ENCODE data around the gene NPTN.
"Not testable (repeated sequence)": the region's sequence is repeated elsewhere in the genome, so short reads cannot be mapped to it uniquely, and the experiment has no call there.

Gene NPTN

GRCh38 chr15:73677146-73677607, 44.0 kb upstream of the NPTN start:
- H3K9me3 ChIP-seq (ENCODE audit: control insufficient read depth in 5 of 5, low read length in 5 of 5) = no peaks in the 10 kb centered on the region
- H3K36me3 ChIP-seq (ENCODE audit: control insufficient read depth in 5 of 5, insufficient read depth in 5 of 5, low read length in 5 of 5) = no peaks in the 10 kb centered on the region
- H3K27ac ChIP-seq (ENCODE audit: low read depth, low read length) = no peak overlapping the region

DNA sequence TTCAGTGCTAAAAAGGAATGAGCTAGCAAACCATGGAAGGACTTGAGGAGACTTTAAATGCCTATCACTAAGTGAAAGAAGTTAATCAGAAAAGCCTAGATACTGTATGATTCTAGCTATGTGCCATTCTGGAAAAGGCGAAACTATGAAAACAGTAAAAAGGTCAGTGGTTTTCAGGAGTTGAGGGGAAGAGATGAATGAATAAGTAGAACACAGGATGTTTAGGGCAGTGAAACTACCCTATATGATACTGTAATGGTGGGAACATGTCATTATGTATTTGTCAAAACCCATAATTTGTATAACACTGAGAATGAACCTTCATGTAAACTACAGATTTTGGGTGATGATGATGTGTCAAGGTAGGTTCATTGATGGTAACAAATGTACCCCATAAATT, 41.4 kb upstream of the NPTN start:
- peaks cover 2 to 11% (median 4%) of the 10 kb centered on the region in 5 donors for H3K4me1 ChIP-seq (ENCODE audit: control insufficient read depth in 5 of 5, insufficient read depth in 5 of 5, low read length in 5 of 5)
- no peak overlapping the region for H3K9ac ChIP-seq (ENCODE audit: low read length in 5 of 5)
- H3K4me3 ChIP-seq (ENCODE audit: low read depth in 1 of 5, low read length in 5 of 5) = no peak overlapping the region
- no peak overlapping the region for H3K27ac ChIP-seq (ENCODE audit: low read depth, low read length)
- peaks cover 8 to 19% (median 11%) of the 10 kb centered on the region in 5 donors for H3K27me3 ChIP-seq (ENCODE audit: control insufficient read depth in 5 of 5, insufficient read depth in 4 of 5, low read length in 5 of 5)
- H3K36me3 ChIP-seq (ENCODE audit: control insufficient read depth in 5 of 5, insufficient read depth in 5 of 5, low read length in 5 of 5) = no peaks in the 10 kb centered on the region
- no peaks in the 10 kb centered on the region for H3K9me3 ChIP-seq (ENCODE audit: control insufficient read depth in 5 of 5, low read length in 5 of 5)

More at GRCh38 chr15:73677146-73677607, 44.0 kb upstream of the NPTN start:
- Histone ChIP-seq H3K4me3 (ENCODE audit: low read depth in 1 of 5, low read length in 5 of 5) (no peak overlapping the region), H3K27me3 (ENCODE audit: control insufficient read depth in 5 of 5, insufficient read depth in 4 of 5, low read length in 5 of 5) (peaks cover 0 to 9% (median 4%) of the 10 kb centered on the region in 5 donors), H3K4me1 (ENCODE audit: control insufficient read depth in 5 of 5, insufficient read depth in 5 of 5, low read length in 5 of 5) (peaks cover 2 to 18% (median 10%) of the 10 kb centered on the region in 5 donors), H3K9ac (ENCODE audit: low read length in 5 of 5) (no peak overlapping the region)

DNA sequence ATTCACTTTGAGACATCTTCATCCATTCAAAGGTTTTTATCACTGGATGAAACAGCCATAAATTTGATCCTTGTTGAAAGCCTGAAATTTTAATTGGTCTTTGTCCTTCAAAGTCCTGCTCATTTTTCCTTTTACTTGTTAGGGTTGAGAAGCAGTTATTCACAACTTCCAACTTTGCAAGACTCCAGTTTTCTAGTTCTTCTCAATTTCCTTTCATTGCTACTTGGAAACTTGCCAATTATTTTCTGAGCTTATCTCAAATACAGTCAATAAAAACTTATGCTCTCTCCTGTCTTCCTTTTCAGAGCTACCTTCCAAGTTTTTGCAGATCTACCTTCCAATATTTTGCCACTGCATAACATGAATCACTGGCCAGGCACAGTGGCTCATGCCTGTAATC, 27.3 kb upstream of the NPTN start:
- H3K9ac ChIP-seq (ENCODE audit: low read length in 5 of 5) = no peak overlapping the region
- no peak overlapping the region for H3K4me3 ChIP-seq (ENCODE audit: low read depth in 1 of 5, low read length in 5 of 5)
- no peaks in the 10 kb centered on the region for H3K27me3 ChIP-seq (ENCODE audit: control insufficient read depth in 5 of 5, insufficient read depth in 4 of 5, low read length in 5 of 5)

GRCh38 chr15:73658645-73659044, 25.5 kb upstream of the NPTN start:
- Histone ChIP-seq H3K27me3 (ENCODE audit: control insufficient read depth in 5 of 5, insufficient read depth in 4 of 5, low read length in 5 of 5) (no peaks in the 10 kb centered on the region), H3K36me3 (ENCODE audit: control insufficient read depth in 5 of 5, insufficient read depth in 5 of 5, low read length in 5 of 5) (no peaks in the 10 kb centered on the region), H3K4me3 (ENCODE audit: low read depth in 1 of 5, low read length in 5 of 5) (no peak overlapping the region), H3K27ac (ENCODE audit: low read depth, low read length) (no peak overlapping the region), H3K9me3 (ENCODE audit: control insufficient read depth in 5 of 5, low read length in 5 of 5) (peaks cover 0 to 6% (median 4%) of the 10 kb centered on the region in 5 donors), H3K9ac (ENCODE audit: low read length in 5 of 5) (no peak overlapping the region), H3K4me1 (ENCODE audit: control insufficient read depth in 5 of 5, insufficient read depth in 5 of 5, low read length in 5 of 5) (no peaks in the 10 kb centered on the region)

More for the DNA sequence above, 27.3 kb upstream of the NPTN start:
- no peak overlapping the region for H3K27ac ChIP-seq (ENCODE audit: low read depth, low read length)
- H3K4me1 ChIP-seq (ENCODE audit: control insufficient read depth in 5 of 5, insufficient read depth in 5 of 5, low read length in 5 of 5) = no peaks in the 10 kb centered on the region
- H3K9me3 ChIP-seq (ENCODE audit: control insufficient read depth in 5 of 5, low read length in 5 of 5) = peaks cover 0 to 6% (median 4%) of the 10 kb centered on the region in 5 donors
- H3K36me3 ChIP-seq (ENCODE audit: control insufficient read depth in 5 of 5, insufficient read depth in 5 of 5, low read length in 5 of 5) = no peaks in the 10 kb centered on the region

- Histone ChIP-seq H3K9ac (ENCODE audit: low read length in 5 of 5) (no peak overlapping the region), H3K9me3 (ENCODE audit: control insufficient read depth in 5 of 5, low read length in 5 of 5) (peaks cover 0 to 3% (median 0%) of the 10 kb centered on the region in 5 donors), H3K27me3 (ENCODE audit: control insufficient read depth in 5 of 5, insufficient read depth in 4 of 5, low read length in 5 of 5) (no peaks in the 10 kb centered on the region), H3K27ac (ENCODE audit: low read depth, low read length) (no peak overlapping the region), H3K36me3 (ENCODE audit: control insufficient read depth in 5 of 5, insufficient read depth in 5 of 5, low read length in 5 of 5) (no peaks in the 10 kb centered on the region), H3K4me1 (ENCODE audit: control insufficient read depth in 5 of 5, insufficient read depth in 5 of 5, low read length in 5 of 5) (peaks cover 0 to 4% (median 2%) of the 10 kb centered on the region in 5 donors), H3K4me3 (ENCODE audit: low read depth in 1 of 5, low read length in 5 of 5) (no peak overlapping the region)
Observed at GRCh38 chr15:73655724-73656123, 22.5 kb upstream of the NPTN start.

DNA sequence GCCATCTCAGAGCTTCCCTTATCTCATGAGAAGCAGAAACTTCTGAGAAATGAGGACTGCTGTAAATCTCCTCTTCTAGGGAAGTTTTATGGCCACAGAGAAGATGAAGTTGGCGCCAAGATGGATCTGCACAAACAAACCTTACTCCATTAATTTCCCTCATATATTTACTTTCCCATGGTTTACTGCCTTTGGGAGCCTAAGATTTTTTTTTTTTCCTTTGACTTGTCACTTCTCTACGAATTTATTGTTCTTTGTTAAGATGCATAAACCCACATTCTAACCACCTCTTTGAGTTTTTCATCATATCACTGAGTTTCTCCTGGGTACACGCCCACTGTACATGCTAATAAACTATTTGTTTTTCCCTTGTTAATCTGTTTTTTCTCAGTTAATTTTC, 21.5 kb upstream of the NPTN start:
- H3K36me3 ChIP-seq (ENCODE audit: control insufficient read depth in 5 of 5, insufficient read depth in 5 of 5, low read length in 5 of 5) = no peaks in the 10 kb centered on the region
- H3K9me3 ChIP-seq (ENCODE audit: control insufficient read depth in 5 of 5, low read length in 5 of 5) = peaks cover 0 to 3% (median 0%) of the 10 kb centered on the region in 5 donors
- no peak overlapping the region for H3K9ac ChIP-seq (ENCODE audit: low read length in 5 of 5)
- H3K4me3 ChIP-seq (ENCODE audit: low read depth in 1 of 5, low read length in 5 of 5) = no peak overlapping the region
- H3K4me1 ChIP-seq (ENCODE audit: control insufficient read depth in 5 of 5, insufficient read depth in 5 of 5, low read length in 5 of 5) = peaks cover 0 to 4% (median 2%) of the 10 kb centered on the region in 5 donors
- H3K27ac ChIP-seq (ENCODE audit: low read depth, low read length) = no peak overlapping the region
- H3K27me3 ChIP-seq (ENCODE audit: control insufficient read depth in 5 of 5, insufficient read depth in 4 of 5, low read length in 5 of 5) = no peaks in the 10 kb centered on the region

DNA sequence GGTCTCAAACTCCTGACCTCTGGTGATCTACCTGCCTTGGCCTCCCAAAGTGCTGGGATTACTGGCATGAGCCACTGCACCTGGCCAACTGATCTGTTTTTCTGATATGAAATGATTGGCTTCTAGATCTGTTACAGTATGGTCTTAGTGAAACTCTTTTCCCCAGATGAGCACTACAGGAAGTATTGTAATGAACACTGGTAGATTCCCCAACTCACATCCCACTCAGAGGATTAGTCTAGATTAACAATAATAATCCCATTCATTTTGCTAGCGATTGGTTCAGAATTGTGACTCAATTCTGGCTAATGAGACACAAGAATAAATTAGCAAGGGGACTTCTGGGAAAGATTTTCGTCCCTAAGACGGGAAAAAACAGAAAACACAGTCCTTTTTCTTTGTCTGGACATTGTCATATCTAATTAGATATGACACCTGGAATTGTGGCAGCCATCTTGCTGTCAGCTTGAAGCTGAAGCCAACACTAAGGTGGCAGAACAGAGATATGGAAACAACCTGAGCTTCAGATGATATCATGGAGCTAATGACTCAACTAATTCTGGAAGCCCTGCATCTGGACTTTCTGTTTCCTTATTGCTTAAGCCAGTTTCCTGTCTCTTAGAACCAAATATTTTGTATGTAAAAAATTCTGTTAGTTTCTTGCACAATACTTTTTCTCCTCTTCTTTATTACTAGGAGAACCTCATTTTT, 17.4 kb upstream of the NPTN start:
- Histone ChIP-seq H3K27ac (ENCODE audit: low read depth, low read length) (no peak overlapping the region), H3K9ac (ENCODE audit: low read length in 5 of 5) (no peak overlapping the region), H3K4me3 (ENCODE audit: low read depth in 1 of 5, low read length in 5 of 5) (no peak overlapping the region), H3K9me3 (ENCODE audit: control insufficient read depth in 5 of 5, low read length in 5 of 5) (peaks cover 0 to 3% (median 0%) of the 10 kb centered on the region in 5 donors), H3K27me3 (ENCODE audit: control insufficient read depth in 5 of 5, insufficient read depth in 4 of 5, low read length in 5 of 5) (peaks cover 0 to 6% (median 4%) of the 10 kb centered on the region in 5 donors), H3K36me3 (ENCODE audit: control insufficient read depth in 5 of 5, insufficient read depth in 5 of 5, low read length in 5 of 5) (no peaks in the 10 kb centered on the region), H3K4me1 (ENCODE audit: control insufficient read depth in 5 of 5, insufficient read depth in 5 of 5, low read length in 5 of 5) (peaks cover 0 to 4% (median 2%) of the 10 kb centered on the region in 5 donors)

DNA sequence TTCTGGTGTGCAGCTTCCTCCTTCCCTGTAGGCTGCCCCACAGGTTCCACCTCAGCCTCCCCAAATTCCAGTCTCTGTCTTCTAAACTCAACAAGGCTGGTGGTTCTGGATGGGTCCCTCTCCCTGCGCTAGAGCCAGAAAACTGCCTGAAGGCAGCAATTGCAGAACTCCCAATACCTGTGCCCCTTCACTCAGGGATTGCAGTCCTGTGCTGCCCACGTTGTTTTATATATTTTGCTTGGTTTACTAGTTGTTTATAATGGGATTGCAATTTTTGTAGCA, 14.8 kb upstream of the NPTN start:
- Histone ChIP-seq H3K27me3 (ENCODE audit: control insufficient read depth in 5 of 5, insufficient read depth in 4 of 5, low read length in 5 of 5) (peaks cover 0 to 6% (median 4%) of the 10 kb centered on the region in 5 donors), H3K9me3 (ENCODE audit: control insufficient read depth in 5 of 5, low read length in 5 of 5) (peaks cover 0 to 3% (median 0%) of the 10 kb centered on the region in 5 donors), H3K4me3 (ENCODE audit: low read depth in 1 of 5, low read length in 5 of 5) (no peak overlapping the region), H3K4me1 (ENCODE audit: control insufficient read depth in 5 of 5, insufficient read depth in 5 of 5, low read length in 5 of 5) (peaks cover 0 to 4% (median 2%) of the 10 kb centered on the region in 5 donors), H3K36me3 (ENCODE audit: control insufficient read depth in 5 of 5, insufficient read depth in 5 of 5, low read length in 5 of 5) (no peaks in the 10 kb centered on the region), H3K9ac (ENCODE audit: low read length in 5 of 5) (no peak overlapping the region), H3K27ac (ENCODE audit: low read depth, low read length) (no peak overlapping the region)

- Histone ChIP-seq H3K4me1 (ENCODE audit: control insufficient read depth in 5 of 5, insufficient read depth in 5 of 5, low read length in 5 of 5) (peaks cover 0 to 4% (median 2%) of the 10 kb centered on the region in 5 donors), H3K36me3 (ENCODE audit: control insufficient read depth in 5 of 5, insufficient read depth in 5 of 5, low read length in 5 of 5) (no peaks in the 10 kb centered on the region), H3K27ac (ENCODE audit: low read depth, low read length) (no peak overlapping the region), H3K27me3 (ENCODE audit: control insufficient read depth in 5 of 5, insufficient read depth in 4 of 5, low read length in 5 of 5) (peaks cover 0 to 6% (median 4%) of the 10 kb centered on the region in 5 donors), H3K9me3 (ENCODE audit: control insufficient read depth in 5 of 5, low read length in 5 of 5) (peaks cover 0 to 3% (median 0%) of the 10 kb centered on the region in 5 donors), H3K4me3 (ENCODE audit: low read depth in 1 of 5, low read length in 5 of 5) (no peak overlapping the region), H3K9ac (ENCODE audit: low read length in 5 of 5) (no peak overlapping the region)
Observed at GRCh38 chr15:73647259-73648013, 14.2 kb upstream of the NPTN start.

DNA sequence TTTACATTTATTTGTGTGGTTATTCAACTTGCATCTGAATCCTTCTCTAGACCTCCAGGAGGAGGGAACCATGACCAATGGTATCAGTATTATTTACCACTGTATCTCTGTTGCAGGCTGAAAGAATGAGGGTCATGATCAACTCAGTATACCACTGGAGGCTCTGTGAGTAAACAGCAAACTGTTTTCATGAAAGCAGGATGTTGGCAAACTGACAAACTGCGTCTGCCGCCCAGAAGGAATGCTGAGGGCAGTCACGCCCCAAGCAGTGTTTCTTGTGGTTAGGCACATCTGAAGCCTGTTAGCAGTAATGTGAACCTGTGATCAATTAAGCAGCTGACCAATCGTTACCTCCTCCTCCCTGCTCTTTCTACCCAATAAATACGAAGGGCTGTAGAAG, 6.3 kb upstream of the NPTN start:
- H3K4me1 ChIP-seq (ENCODE audit: control insufficient read depth in 5 of 5, insufficient read depth in 5 of 5, low read length in 5 of 5); H3K36me3 ChIP-seq (ENCODE audit: control insufficient read depth in 5 of 5, insufficient read depth in 5 of 5, low read length in 5 of 5); H3K9me3 ChIP-seq (ENCODE audit: control insufficient read depth in 5 of 5, low read length in 5 of 5); H3K9ac ChIP-seq (ENCODE audit: low read length in 5 of 5); H3K4me3 ChIP-seq (ENCODE audit: low read depth in 1 of 5, low read length in 5 of 5); H3K27me3 ChIP-seq (ENCODE audit: control insufficient read depth in 5 of 5, insufficient read depth in 4 of 5, low read length in 5 of 5); H3K27ac ChIP-seq (ENCODE audit: low read depth, low read length): not testable (repeated sequence)

Data from subcutaneous abdominal adipose tissue (tissue), 5 donors.